Liver (tissue), 3 donors: ENCODE results near the gene C19orf81.

Source experiments
- ATF3 ChIP-seq: IDR thresholded peaks from 2 replicates; pipeline ENCODE4 v1.6.1; 2016; ENCODE audit warnings: antibody characterized with exemption
- CTCF ChIP-seq: fragments of 150-350 bp; IDR thresholded peaks from 2 replicates; pipeline ENCODE4 v1.5.1; 2017; ENCODE audit warnings: improper control_type of control experiment, low read depth, low read length; ENCODE audit not compliant: missing input control
- EGR1 ChIP-seq, 2 donors: IDR thresholded peaks; 2 replicates each; pipeline ENCODE4 v1.6.1; 2016 to 2018; ENCODE audit warnings: antibody characterized with exemption in 2 of 2, low read depth in 2 of 2
- GABPA ChIP-seq, 2 donors: IDR thresholded peaks in 1 of 2; conservative IDR thresholded peaks in 1 of 2; 2 replicates each; pipeline ENCODE4 v1.6.1; 2016; ENCODE audit warnings: antibody characterized with exemption in 2 of 2, mild to moderate bottlenecking in 1 of 2, moderate library complexity in 1 of 2
- JUND ChIP-seq, 2 donors: IDR thresholded peaks; 2 replicates each; pipeline ENCODE4 v1.6.1; 2016; ENCODE audit warnings: antibody characterized with exemption in 2 of 2
- MAX ChIP-seq: IDR thresholded peaks from 2 replicates; pipeline ENCODE4 v1.6.1; 2016; ENCODE audit warnings: antibody characterized with exemption
- NR2F2 ChIP-seq: IDR thresholded peaks from 2 replicates; pipeline ENCODE4 v1.6.1; 2016; ENCODE audit warnings: antibody characterized with exemption
- RAD21 ChIP-seq, 2 donors: IDR thresholded peaks; 2 replicates each; pipeline ENCODE4 v1.6.1; 2016; ENCODE audit warnings: antibody characterized with exemption in 2 of 2, mild to moderate bottlenecking in 2 of 2
- REST ChIP-seq: IDR thresholded peaks from 2 replicates; pipeline ENCODE4 v1.6.1; 2016; ENCODE audit warnings: antibody characterized with exemption, mild to moderate bottlenecking
- RXRA ChIP-seq, 2 donors: IDR thresholded peaks; 2 replicates each; pipeline ENCODE4 v1.6.1; 2017 to 2018; ENCODE audit warnings: antibody characterized with exemption in 2 of 2, mild to moderate bottlenecking in 1 of 2
- SP1 ChIP-seq: IDR thresholded peaks from 2 replicates; pipeline ENCODE4 v1.6.1; 2018; ENCODE audit warnings: antibody characterized with exemption, mild to moderate bottlenecking
- TAF1 ChIP-seq: conservative IDR thresholded peaks from 2 replicates; pipeline ENCODE4 v1.6.1; 2016; ENCODE audit warnings: antibody characterized with exemption, mild to moderate bottlenecking
- ZBTB33 ChIP-seq: IDR thresholded peaks from 2 replicates; pipeline ENCODE4 v1.6.1; 2016; ENCODE audit warnings: antibody characterized with exemption
- donor health status: healthy.
- donor health status: healthy.

GRCh38 chr19:50664204-50664603 lies 15.0 kb downstream of the C19orf81 start:
- no peak for TF ChIP-seq JUND (IDR thresholded peaks at IDR 0.05)
- no peak for TF ChIP-seq CTCF
- TF ChIP-seq EGR1 (IDR thresholded peaks at IDR 0.05; ENCODE audit: low read depth in 2 of 2) = no peak
- no peak for TF ChIP-seq ZBTB33
- TF ChIP-seq RAD21 (IDR thresholded peaks at IDR 0.05) = no peak
- TF ChIP-seq GABPA (IDR thresholded peaks at IDR 0.05 in 1 of 2, conservative IDR thresholded peaks at IDR 0.05 in 1 of 2) = no peak
- no peak for TF ChIP-seq SP1
- no peak for TF ChIP-seq RXRA (IDR thresholded peaks at IDR 0.05)
- TF ChIP-seq MAX = no peak
- no peak for TF ChIP-seq TAF1
- TF ChIP-seq NR2F2 = no peak
- TF ChIP-seq REST = no peak
- no peak for TF ChIP-seq ATF3
